Large intestine (tissue), 3 donors: Measurements from ENCODE around the gene CAPN3. TPM values are rescaled to one million over a fixed set of nuclear protein-coding genes. Genes with fewer than 3 reads are reported as not detected.

Experiments
- DNase-seq, 2 donors: peaks; one replicate each; pipeline versions ENCODE4 v3.0.0 to v3.0.0-alpha.2; 2013
- H3K27ac ChIP-seq: one replicate; pipeline ENCODE4 v1.5.1; 2013; ENCODE audit warnings: low read length
- H3K27me3 ChIP-seq: 2 replicates; pipeline ENCODE4 v1.6.1; 2013; ENCODE audit warnings: low read length; ENCODE audit not compliant: control insufficient read depth, insufficient read depth
- H3K36me3 ChIP-seq: 2 replicates; pipeline ENCODE4 v1.6.1; 2013; ENCODE audit warnings: low read length; ENCODE audit not compliant: control insufficient read depth, insufficient read depth
- H3K4me1 ChIP-seq: one replicate; pipeline ENCODE4 v1.6.1; 2013; ENCODE audit warnings: low read length; ENCODE audit not compliant: control insufficient read depth, insufficient read depth
- H3K4me3 ChIP-seq: one replicate; pipeline ENCODE4 v1.5.1; 2013; ENCODE audit warnings: low read length
- H3K9me3 ChIP-seq: one replicate; pipeline ENCODE4 v1.6.1; 2013; ENCODE audit warnings: mild to moderate bottlenecking, low read depth, low read length, moderate library complexity; ENCODE audit not compliant: control insufficient read depth
- WGBS: methylation state at CpG from one replicate; pipeline ENCODE4 v1.1.5; 2013; ENCODE audit warnings: low lambda C conversion rate; ENCODE audit not compliant: insufficient coverage; 5-methylcytosine and 5-hydroxymethylcytosine counted together
- polyA plus RNA-seq: library from polyadenylated mRNA; unstranded; fragments of 120-200 nt; gene quantifications from one replicate; pipeline ENCODE4 v1.2.1, GENCODE V29; 2013

The CAPN3 gene
- polyA plus RNA-seq, 1 donor = 229 TPM

DNA sequence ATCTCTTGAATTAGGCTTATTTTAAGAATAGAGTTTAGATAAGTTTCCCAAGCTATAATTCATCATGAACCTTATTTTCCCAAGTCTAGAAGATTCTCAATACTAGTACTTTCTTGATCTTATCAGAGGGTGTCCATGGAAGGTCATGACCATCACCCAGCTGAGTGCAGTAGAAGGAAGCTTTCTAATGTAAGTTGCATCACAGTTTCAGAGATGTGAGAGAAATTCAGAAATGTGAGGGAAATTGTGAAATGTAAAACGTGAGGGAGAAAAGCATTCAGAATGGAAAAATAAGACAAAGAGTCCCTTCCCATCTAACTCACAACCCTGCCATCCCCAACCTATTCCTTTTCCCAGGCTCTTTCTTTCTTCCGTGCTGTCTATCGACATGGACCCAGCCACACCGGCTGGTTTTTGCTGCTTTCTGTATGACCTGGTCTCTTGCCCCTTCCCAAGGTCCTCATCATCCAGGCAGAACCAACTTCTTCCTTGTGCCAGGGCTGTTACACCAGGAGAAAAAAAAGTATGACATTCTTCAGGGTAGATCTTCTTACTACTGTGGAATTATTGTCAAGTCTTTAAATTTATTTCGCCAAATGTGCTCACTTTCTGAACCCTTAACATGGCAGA lies 6.7 kb downstream of the CAPN3 start:
- no CpG with 5 or more reads among the region's 5 CpGs for WGBS

DNA sequence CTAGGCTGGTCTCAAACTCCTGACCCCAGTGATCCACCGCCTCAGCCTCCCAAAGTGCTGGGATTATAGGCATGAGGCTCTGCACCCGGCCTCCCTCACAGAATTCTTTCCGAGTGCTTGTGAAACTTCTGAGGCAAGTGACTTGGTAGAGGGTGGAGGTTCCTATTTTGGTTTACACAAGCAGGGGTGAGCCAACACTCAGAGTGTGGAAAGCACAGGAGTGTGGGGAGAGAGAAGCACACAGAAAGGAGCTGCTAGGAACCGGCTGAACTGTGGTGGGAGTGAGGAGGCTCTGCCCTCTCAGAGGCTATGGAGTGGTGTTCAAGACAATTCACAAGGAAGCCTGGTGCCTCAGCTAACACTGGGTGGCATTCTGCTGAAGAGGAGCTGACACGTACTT lies 7.7 kb downstream of the CAPN3 start:
- whole genome bisulfite sequencing = no CpG with 5 or more reads among the region's 5 CpGs
- no peak for DNase-seq
- no peak overlapping the region for H3K27ac ChIP-seq
- no peaks in the 10 kb centered on the region for H3K27me3 ChIP-seq
- H3K36me3 ChIP-seq = no peaks in the 10 kb centered on the region
- no peaks in the 10 kb centered on the region for H3K4me1 ChIP-seq
- H3K9me3 ChIP-seq = no peaks in the 10 kb centered on the region
- H3K4me3 ChIP-seq = no peak overlapping the region

More for the DNA sequence above, 6.7 kb downstream of the CAPN3 start:
- DNase-seq = no peak
- Histone ChIP-seq H3K9me3 (no peaks in the 10 kb centered on the region), H3K4me1 (no peaks in the 10 kb centered on the region), H3K27me3 (no peaks in the 10 kb centered on the region), H3K4me3 (no peak overlapping the region), H3K36me3 (no peaks in the 10 kb centered on the region), H3K27ac (no peak overlapping the region)

DNA sequence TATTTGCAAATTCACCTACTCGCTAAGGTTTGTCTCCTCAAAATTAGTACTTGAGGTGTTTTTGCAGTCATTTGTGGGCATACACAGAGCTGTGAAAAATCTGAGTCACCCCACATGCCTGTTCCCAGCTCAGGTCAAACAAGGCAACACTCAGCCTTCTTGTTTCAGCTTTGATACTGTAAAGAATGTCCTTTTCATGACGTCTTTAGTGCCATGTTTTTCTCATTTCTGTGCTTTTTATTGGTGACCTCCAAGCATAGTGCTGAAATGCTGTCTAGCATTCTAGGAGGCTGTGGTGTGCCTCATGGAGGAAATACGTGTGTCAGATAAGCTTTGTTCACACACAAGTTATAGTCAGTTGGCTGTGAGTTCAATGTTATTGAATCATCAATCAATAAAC lies 8.8 kb downstream of the CAPN3 start:
- 82% methylated on average over 3 of the region's 3 CpGs for WGBS
- no peak for DNase-seq
- H3K36me3 ChIP-seq = no peaks in the 10 kb centered on the region
- H3K27ac ChIP-seq = no peak overlapping the region
- H3K9me3 ChIP-seq = no peaks in the 10 kb centered on the region
- H3K4me3 ChIP-seq = no peak overlapping the region
- H3K27me3 ChIP-seq = no peaks in the 10 kb centered on the region
- H3K4me1 ChIP-seq = no peaks in the 10 kb centered on the region

DNA sequence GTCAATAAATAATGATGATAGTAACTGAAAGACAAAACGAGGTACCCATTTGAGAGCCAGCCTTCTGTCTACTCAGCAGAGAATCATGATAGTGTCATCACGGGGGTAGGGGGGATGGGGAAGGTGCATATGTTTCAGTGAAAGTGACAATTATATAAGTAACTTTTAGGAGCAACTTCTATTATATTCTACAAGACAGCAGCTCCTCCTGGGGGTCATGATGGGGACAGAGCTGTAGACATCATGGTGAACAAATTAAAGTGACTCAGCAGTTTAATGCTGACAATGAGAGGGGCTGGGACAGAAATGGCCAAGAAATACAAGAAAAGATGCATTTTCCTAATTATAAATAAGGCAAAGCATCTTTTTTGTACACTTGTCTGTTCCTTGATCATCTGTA lies 11.8 kb downstream of the CAPN3 start:
- no peaks in the 10 kb centered on the region for H3K4me1 ChIP-seq
- H3K9me3 ChIP-seq = no peaks in the 10 kb centered on the region
- no peak overlapping the region for H3K27ac ChIP-seq
- no peaks in the 10 kb centered on the region for H3K36me3 ChIP-seq
- no peaks in the 10 kb centered on the region for H3K27me3 ChIP-seq
- no peak for DNase-seq
- no peak overlapping the region for H3K4me3 ChIP-seq
- 67% methylated on average over 1 of the region's 2 CpGs for WGBS

DNA sequence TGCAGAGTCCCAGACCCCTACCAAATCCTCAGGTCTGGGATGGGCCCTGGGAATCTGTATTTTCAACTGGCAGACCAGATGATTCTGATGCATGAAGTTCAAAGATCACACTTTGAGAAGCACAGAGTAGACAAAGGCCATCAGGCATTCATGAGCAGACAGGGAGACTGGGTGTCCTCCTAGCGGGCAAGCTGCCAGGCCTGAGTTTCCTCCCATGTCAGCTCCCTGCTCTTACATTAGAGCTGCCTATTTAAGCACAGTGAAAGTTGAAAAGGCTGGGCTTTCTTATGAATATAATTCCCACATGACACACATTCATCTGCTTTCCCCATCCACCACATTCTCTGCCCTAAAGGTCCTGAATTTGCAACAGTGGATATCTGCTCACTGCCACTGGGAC lies 14.0 kb downstream of the CAPN3 start:
- no CpG with 5 or more reads among the region's 1 CpG for WGBS
- Histone ChIP-seq H3K9me3 (peaks cover 4% of the 10 kb centered on the region), H3K4me1 (no peaks in the 10 kb centered on the region), H3K27me3 (no peaks in the 10 kb centered on the region), H3K36me3 (no peaks in the 10 kb centered on the region), H3K27ac (no peak overlapping the region), H3K4me3 (no peak overlapping the region)
- no peak for DNase-seq

GRCh38 chr15:42373936-42374335 lies 14.6 kb downstream of the CAPN3 start:
- no peaks in the 10 kb centered on the region for H3K27me3 ChIP-seq
- DNase-seq = no peak
- no peak overlapping the region for H3K27ac ChIP-seq
- no peaks in the 10 kb centered on the region for H3K36me3 ChIP-seq
- no CpG with 5 or more reads among the region's 4 CpGs for WGBS
- no peak overlapping the region for H3K4me3 ChIP-seq
- H3K4me1 ChIP-seq = no peaks in the 10 kb centered on the region
- H3K9me3 ChIP-seq = peaks cover 4% of the 10 kb centered on the region

- Histone ChIP-seq H3K9me3 (peaks cover 4% of the 10 kb centered on the region), H3K27me3 (no peaks in the 10 kb centered on the region), H3K4me3 (no peak overlapping the region), H3K4me1 (no peaks in the 10 kb centered on the region), H3K27ac (no peak overlapping the region), H3K36me3 (no peaks in the 10 kb centered on the region)
- no CpG with 5 or more reads among the region's 1 CpG for WGBS
- no peak for DNase-seq
Measured at GRCh38 chr15:42374810-42375209, 15.5 kb downstream of the CAPN3 start.

GRCh38 chr15:42375252-42375651 lies 16.0 kb downstream of the CAPN3 start:
- peaks cover 4% of the 10 kb centered on the region for H3K9me3 ChIP-seq

DNA sequence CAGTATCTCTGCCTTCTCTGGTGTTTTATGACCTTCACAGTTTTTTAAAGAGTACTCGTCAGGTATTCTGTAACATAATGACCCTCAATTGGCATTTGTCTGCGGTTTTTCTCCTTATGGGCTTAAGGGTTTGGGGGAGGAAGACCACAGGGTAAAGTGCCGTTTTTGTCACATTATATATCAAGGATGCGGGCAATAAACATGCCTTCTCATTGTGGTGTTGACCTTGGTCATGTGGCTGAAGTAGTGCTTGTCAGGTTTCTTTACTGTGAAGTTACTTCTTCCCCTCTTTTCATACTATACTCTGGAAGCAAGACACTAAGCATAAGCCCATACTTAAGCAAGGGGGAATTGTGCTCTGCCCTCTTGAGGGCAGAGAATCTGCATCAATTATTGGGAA lies 16.6 kb downstream of the CAPN3 start:
- no CpG with 5 or more reads among the region's 4 CpGs for WGBS

More at GRCh38 chr15:42375252-42375651, 16.0 kb downstream of the CAPN3 start:
- H3K27me3 ChIP-seq = no peaks in the 10 kb centered on the region
- H3K4me1 ChIP-seq = no peaks in the 10 kb centered on the region
- H3K36me3 ChIP-seq = no peaks in the 10 kb centered on the region
- DNase-seq = no peak
- WGBS = no CpG with 5 or more reads among the region's 5 CpGs
- no peak overlapping the region for H3K27ac ChIP-seq
- H3K4me3 ChIP-seq = no peak overlapping the region

GRCh38 chr15:42378011-42378410 lies 18.7 kb downstream of the CAPN3 start:
- H3K4me1 ChIP-seq = no peaks in the 10 kb centered on the region
- H3K9me3 ChIP-seq = peaks cover 4% of the 10 kb centered on the region
- no CpG with 5 or more reads among the region's 8 CpGs for WGBS
- DNase-seq = no peak
- no peak overlapping the region for H3K27ac ChIP-seq
- no peak overlapping the region for H3K4me3 ChIP-seq
- no peaks in the 10 kb centered on the region for H3K27me3 ChIP-seq
- no peaks in the 10 kb centered on the region for H3K36me3 ChIP-seq

More for the DNA sequence above, 16.6 kb downstream of the CAPN3 start:
- Histone ChIP-seq H3K4me3 (no peak overlapping the region), H3K27me3 (no peaks in the 10 kb centered on the region), H3K4me1 (no peaks in the 10 kb centered on the region), H3K36me3 (no peaks in the 10 kb centered on the region), H3K9me3 (peaks cover 4% of the 10 kb centered on the region), H3K27ac (no peak overlapping the region)
- DNase-seq = no peak

- Histone ChIP-seq H3K9me3 (no peaks in the 10 kb centered on the region), H3K4me3 (no peak overlapping the region), H3K36me3 (peaks cover 2% of the 10 kb centered on the region), H3K4me1 (no peaks in the 10 kb centered on the region), H3K27me3 (no peaks in the 10 kb centered on the region), H3K27ac (no peak overlapping the region)
- DNase-seq = no peak
- no CpG with 5 or more reads among the region's 4 CpGs for WGBS
Measured at GRCh38 chr15:42384597-42384996, 25.3 kb downstream of the CAPN3 start.
